ENCODE measurements around the gene CDC42SE2.
"Not testable (repeated sequence)": the region's sequence is repeated elsewhere in the genome, so short reads cannot be mapped to it uniquely, and the experiment has no call there.

Gene CDC42SE2

GRCh38 chr5:131321066-131321465 lies 57.2 kb downstream of the CDC42SE2 start:
- no peak for DNase-seq (ENCODE audit: low read depth)

- no peak for DNase-seq (ENCODE audit: low read depth)
Measured at GRCh38 chr5:131322926-131323325, 59.1 kb downstream of the CDC42SE2 start.

GRCh38 chr5:131323378-131323777 lies 59.5 kb downstream of the CDC42SE2 start:
- no peak for DNase-seq (ENCODE audit: low read depth)

- peak; percentile 55 for DNase-seq (ENCODE audit: low read depth)
Measured at GRCh38 chr5:131324303-131324702, 60.5 kb downstream of the CDC42SE2 start.

- no peak for DNase-seq (ENCODE audit: low read depth)
Measured at GRCh38 chr5:131328536-131329285, 64.9 kb downstream of the CDC42SE2 start.

GRCh38 chr5:131329286-131329560 lies 65.4 kb downstream of the CDC42SE2 start:
- no peak for DNase-seq (ENCODE audit: low read depth)

- DNase-seq (ENCODE audit: low read depth), result no peak
Measured at GRCh38 chr5:131330031-131330430, 66.2 kb downstream of the CDC42SE2 start.

GRCh38 chr5:131335756-131336155 lies 71.9 kb downstream of the CDC42SE2 start:
- not testable (repeated sequence) for DNase-seq (ENCODE audit: low read depth)

GRCh38 chr5:131336801-131337200 lies 72.9 kb downstream of the CDC42SE2 start:
- DNase-seq (ENCODE audit: low read depth), result not testable (repeated sequence)

- not testable (repeated sequence) for DNase-seq (ENCODE audit: low read depth)
Measured at GRCh38 chr5:131337240-131338050, 73.6 kb downstream of the CDC42SE2 start.

- DNase-seq (ENCODE audit: low read depth), result no peak
Measured at GRCh38 chr5:131338051-131338453, 74.2 kb downstream of the CDC42SE2 start.

GRCh38 chr5:131344288-131344687 lies 80.4 kb downstream of the CDC42SE2 start:
- not testable (repeated sequence) for DNase-seq (ENCODE audit: low read depth)

GRCh38 chr5:131346204-131346603 lies 82.4 kb downstream of the CDC42SE2 start:
- not testable (repeated sequence) for DNase-seq (ENCODE audit: low read depth)

GRCh38 chr5:131353991-131354390 lies 90.1 kb downstream of the CDC42SE2 start:
- no peak for DNase-seq (ENCODE audit: low read depth)

- DNase-seq (ENCODE audit: low read depth), result no peak
Measured at GRCh38 chr5:131355971-131356528, 92.2 kb downstream of the CDC42SE2 start.

- no peak for DNase-seq (ENCODE audit: low read depth)
Measured at GRCh38 chr5:131356619-131357018, 92.8 kb downstream of the CDC42SE2 start.

- DNase-seq (ENCODE audit: low read depth), result no peak
Measured at GRCh38 chr5:131357739-131358561, 94.1 kb downstream of the CDC42SE2 start.

GRCh38 chr5:131361677-131362315 lies 97.9 kb downstream of the CDC42SE2 start:
- no peak for DNase-seq (ENCODE audit: low read depth)

- no peak for DNase-seq (ENCODE audit: low read depth)
Measured at GRCh38 chr5:131363811-131364506, 100.1 kb downstream of the CDC42SE2 start.

- DNase-seq (ENCODE audit: low read depth), result no peak
Measured at GRCh38 chr5:131364507-131365050, 100.7 kb downstream of the CDC42SE2 start.

- DNase-seq (ENCODE audit: low read depth), result no peak
Measured at GRCh38 chr5:131366428-131366827, 102.6 kb downstream of the CDC42SE2 start.

Measured in stromal cell of bone marrow (primary cell).